Measurements from ENCODE around the gene TOX3. TPM values are rescaled to one million over a fixed set of nuclear protein-coding genes. Genes with fewer than 3 reads are reported as not detected.

TOX3 gene
- total and polyA plus RNA-seq, 2 of the 8 experiments (the other 6 are each of a cell fraction or from before 2014, with no cell fraction given), result 16.7 to 31.2 TPM

DNA sequence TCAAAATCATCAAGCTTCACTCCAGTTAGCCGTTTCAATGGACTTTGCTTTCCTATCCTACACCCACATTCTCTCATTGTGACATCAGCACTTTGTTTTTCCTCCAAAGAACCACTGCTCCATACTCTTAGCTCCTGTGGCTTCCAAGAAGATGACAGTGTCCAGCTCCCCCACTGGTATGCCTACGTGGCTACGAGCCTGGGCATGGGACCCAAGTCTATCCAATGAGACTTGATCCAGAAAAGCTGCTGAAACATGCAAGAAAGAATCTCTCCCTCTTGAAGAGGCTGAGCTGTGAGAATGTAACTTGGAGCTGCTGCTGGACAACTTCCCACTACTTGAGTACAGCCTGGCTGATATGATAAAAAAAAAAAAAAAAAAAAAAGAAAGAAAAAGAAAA, 9.4 kb downstream of the TOX3 start:
- H3K23me2 ChIP-seq (ENCODE audit: low read depth, low read length), result no peaks in the 10 kb centered on the region
- CTCF ChIA-PET (ENCODE audit: partially characterized antibody), result interaction anchor here (1.6 to 2.3 kb wide), 2 partner anchors 8 to 11 kb away, joined by 5 to 12 read pairs; no protein-coding TSS in a partner anchor
- no peak overlapping the region for H3K27ac ChIP-seq (ENCODE audit: low read depth, low read length)
- peaks cover 10% of the 10 kb centered on the region for H3K79me1 ChIP-seq (ENCODE audit: low read depth, low read length)
- DNase-seq (ENCODE audit: low read depth in 1 of 2, low spot score in 2 of 2) (no peak), FAIRE-seq (no peak)
- H2BK120ac ChIP-seq (replicated peaks; ENCODE audit: low read depth, low read length), result no peak overlapping the region
- 92% methylated on average over 3 of the region's 3 CpGs; no CpG with 5 or more reads in 1 of the 2 experiments for WGBS, 2 experiments (ENCODE audit: extremely low coverage in 1 of 2, insufficient coverage in 1 of 2, insufficient read length in 1 of 2, insufficient replicate concordance in 2 of 2, low coverage in 1 of 2, low lambda C conversion rate in 2 of 2, missing lambda C conversion rate in 1 of 2)
- no peak overlapping the region for H2AK5ac ChIP-seq (ENCODE audit: low read depth, low read length)
- H3K27me3 ChIP-seq (replicated peaks in 1 of 4; ENCODE audit: control insufficient read depth in 3 of 4, extremely low read depth in 1 of 4, insufficient read depth in 3 of 4, low read length in 3 of 4), result no peaks in the 10 kb centered on the region
- TF ChIP-seq POLR2AphosphoS5 (IDR thresholded peaks at IDR 0.05; ENCODE audit: low read depth, low read length) (no peak), KDM1A (IDR thresholded peaks at IDR 0.05; ENCODE audit: borderline replicate concordance, low read length) (no peak), POU5F1 (IDR thresholded peaks at IDR 0.05; ENCODE audit: low read depth, low read length) (no peak), RBBP5 (IDR thresholded peaks at IDR 0.05; ENCODE audit: borderline replicate concordance, low read depth, low read length) (no peak), PHF8 (conservative IDR thresholded peaks at IDR 0.05; ENCODE audit: low read depth, low read length) (no peak), RAD21 (IDR thresholded peaks at IDR 0.05 in 1 of 2, conservative IDR thresholded peaks at IDR 0.05 in 1 of 2; ENCODE audit: low read depth in 2 of 2, low read length in 2 of 2) (no peak), RFX5 (IDR thresholded peaks at IDR 0.05; ENCODE audit: borderline replicate concordance, low read depth, low read length) (no peak), JUND (IDR thresholded peaks at IDR 0.05; ENCODE audit: low read length) (no peak), CREB1 (IDR thresholded peaks at IDR 0.05) (no peak), CHD2 (IDR thresholded peaks at IDR 0.05; ENCODE audit: low read length) (no peak), EP300 (IDR thresholded peaks at IDR 0.05; ENCODE audit: borderline replicate concordance in 1 of 2, low read depth in 2 of 2, low read length in 2 of 2) (no peak), CHD1 (IDR thresholded peaks at IDR 0.05; ENCODE audit: low read depth, low read length) (no peak)
- TF ChIP-seq, protein P1, sequence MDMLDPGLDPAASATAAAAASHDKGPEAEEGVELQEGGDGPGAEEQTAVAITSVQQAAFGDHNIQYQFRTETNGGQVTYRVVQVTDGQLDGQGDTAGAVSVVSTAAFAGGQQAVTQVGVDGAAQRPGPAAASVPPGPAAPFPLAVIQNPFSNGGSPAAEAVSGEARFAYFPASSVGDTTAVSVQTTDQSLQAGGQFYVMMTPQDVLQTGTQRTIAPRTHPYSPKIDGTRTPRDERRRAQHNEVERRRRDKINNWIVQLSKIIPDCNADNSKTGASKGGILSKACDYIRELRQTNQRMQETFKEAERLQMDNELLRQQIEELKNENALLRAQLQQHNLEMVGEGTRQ (IDR thresholded peaks at IDR 0.05; ENCODE audit: low read length), result no peak
- H4K91ac ChIP-seq (replicated peaks; ENCODE audit: insufficient read length, low read length), result no peak overlapping the region
- no peak overlapping the region for H3K56ac ChIP-seq (replicated peaks; ENCODE audit: insufficient read length, low read depth, low read length)
- H4K8ac ChIP-seq (ENCODE audit: extremely low read depth, insufficient read depth, low read length), result no peak overlapping the region
- H4K5ac ChIP-seq (ENCODE audit: insufficient read length, low read depth, low read length), result no peak overlapping the region
- H3K18ac ChIP-seq (ENCODE audit: extremely low read depth, low read length), result no peak overlapping the region
- H2AFZ ChIP-seq (ENCODE audit: low read length), result no peak overlapping the region
- no peak overlapping the region for H2BK20ac ChIP-seq (ENCODE audit: low read length)
- peaks cover 0 to 8% (median 0%) of the 10 kb centered on the region in 4 experiments; a peak in 2 of 7 replicates for H3K4me1 ChIP-seq (replicated peaks in 1 of 4; ENCODE audit: control insufficient read depth in 3 of 4, insufficient read depth in 4 of 4, low read length in 3 of 4)
- H4K20me1 ChIP-seq (replicated peaks in 1 of 2; ENCODE audit: control insufficient read depth in 1 of 2, insufficient read depth in 2 of 2, low read length in 2 of 2), result peaks cover 0 to 5% of the 10 kb centered on the region in 2 experiments
- POLR2A ChIA-PET (ENCODE audit: partially characterized antibody), result no interaction called here
- peaks cover 32 to 98% of the 10 kb centered on the region in 2 experiments; a peak in 3 of 4 replicates for H3K79me2 ChIP-seq (ENCODE audit: control insufficient read depth in 1 of 2, insufficient read depth in 2 of 2, low read length in 2 of 2)
- H3K4ac ChIP-seq (replicated peaks; ENCODE audit: insufficient read length, low read depth, low read length), result no peak overlapping the region
- H3K36me3 ChIP-seq (ENCODE audit: control insufficient read depth in 2 of 4, insufficient read depth in 4 of 4, low read length in 3 of 4), result peaks cover 0 to 17% (median 2%) of the 10 kb centered on the region in 4 experiments; a peak in 3 of 8 replicates
- H3K9me3 ChIP-seq (ENCODE audit: insufficient read depth in 2 of 2, low read depth in 1 of 2, low read length in 1 of 2), result no peaks in the 10 kb centered on the region
- H3K14ac ChIP-seq (ENCODE audit: insufficient read length), result no peak overlapping the region
- H3K9ac ChIP-seq (replicated peaks in 1 of 4; ENCODE audit: extremely low read depth in 1 of 4, low read depth in 3 of 4, low read length in 3 of 4), result no peak overlapping the region
- no peak overlapping the region for H3K4me2 ChIP-seq (ENCODE audit: insufficient read depth in 1 of 2, low read depth in 2 of 2, low read length in 2 of 2)
- no peak overlapping the region for H3K23ac ChIP-seq (ENCODE audit: insufficient read length)
- no peak overlapping the region for H3K4me3 ChIP-seq (ENCODE audit: extremely low read depth in 1 of 4, insufficient read depth in 2 of 4, low read depth in 3 of 4, low read length in 4 of 4)
- H2BK12ac ChIP-seq (ENCODE audit: low read depth, low read length), result no peak overlapping the region
- no peak overlapping the region for H2BK5ac ChIP-seq (ENCODE audit: low read depth, low read length)
- no peak overlapping the region for H2BK15ac ChIP-seq (ENCODE audit: low read length)

All from H1 (cell line).